Activated naive CD4-positive, alpha-beta T cell treated with anti-CD3 and anti-CD28 coated beads, Interleukin-2, amount 50 U/mL, for 24 hours (primary cell): Measurements from ENCODE around the gene SH2D6.
"Not testable (repeated sequence)": the region's sequence is repeated elsewhere in the genome, so short reads cannot be mapped to it uniquely, and the experiment has no call there.

Source experiments
- H3K27ac Mint-ChIP-seq: one replicate; pipeline ENCODE4 v1.8.0; 2021; ENCODE audit warnings: mild to moderate bottlenecking, mixed read lengths
- H3K27me3 Mint-ChIP-seq: one replicate; pipeline ENCODE4 v1.8.0; 2021; ENCODE audit warnings: mixed read lengths
- H3K36me3 Mint-ChIP-seq: one replicate; pipeline ENCODE4 v1.8.0; 2021; ENCODE audit warnings: mixed read lengths
- H3K4me1 Mint-ChIP-seq: one replicate; pipeline ENCODE4 v1.8.0; 2021; ENCODE audit warnings: mixed read lengths
- H3K4me3 Mint-ChIP-seq: one replicate; pipeline ENCODE4 v1.8.0; 2021; ENCODE audit warnings: mild to moderate bottlenecking, mixed read lengths
- H3K9me3 Mint-ChIP-seq: one replicate; pipeline ENCODE4 v1.8.0; 2021; ENCODE audit warnings: mixed read lengths

The SH2D6 gene

GRCh38 chr2:85458601-85459563 lies 40.4 kb downstream of the SH2D6 start:
- no peaks in the 10 kb centered on the region for H3K36me3 Mint-ChIP-seq
- H3K9me3 Mint-ChIP-seq: no peaks in the 10 kb centered on the region
- no peak overlapping the region for H3K4me3 Mint-ChIP-seq
- H3K4me1 Mint-ChIP-seq: no peaks in the 10 kb centered on the region
- no peak overlapping the region for H3K27ac Mint-ChIP-seq
- no peaks in the 10 kb centered on the region for H3K27me3 Mint-ChIP-seq

- H3K27ac Mint-ChIP-seq: no peak overlapping the region
- no peaks in the 10 kb centered on the region for H3K4me1 Mint-ChIP-seq
- H3K4me3 Mint-ChIP-seq: no peak overlapping the region
Observed at GRCh38 chr2:85459771-85460170, 41.3 kb downstream of the SH2D6 start.

GRCh38 chr2:85462322-85462721 lies 43.8 kb downstream of the SH2D6 start:
- no peaks in the 10 kb centered on the region for H3K36me3 Mint-ChIP-seq
- no peak overlapping the region for H3K4me3 Mint-ChIP-seq

More at GRCh38 chr2:85459771-85460170, 41.3 kb downstream of the SH2D6 start:
- no peaks in the 10 kb centered on the region for H3K27me3 Mint-ChIP-seq
- H3K9me3 Mint-ChIP-seq: no peaks in the 10 kb centered on the region
- no peaks in the 10 kb centered on the region for H3K36me3 Mint-ChIP-seq

DNA sequence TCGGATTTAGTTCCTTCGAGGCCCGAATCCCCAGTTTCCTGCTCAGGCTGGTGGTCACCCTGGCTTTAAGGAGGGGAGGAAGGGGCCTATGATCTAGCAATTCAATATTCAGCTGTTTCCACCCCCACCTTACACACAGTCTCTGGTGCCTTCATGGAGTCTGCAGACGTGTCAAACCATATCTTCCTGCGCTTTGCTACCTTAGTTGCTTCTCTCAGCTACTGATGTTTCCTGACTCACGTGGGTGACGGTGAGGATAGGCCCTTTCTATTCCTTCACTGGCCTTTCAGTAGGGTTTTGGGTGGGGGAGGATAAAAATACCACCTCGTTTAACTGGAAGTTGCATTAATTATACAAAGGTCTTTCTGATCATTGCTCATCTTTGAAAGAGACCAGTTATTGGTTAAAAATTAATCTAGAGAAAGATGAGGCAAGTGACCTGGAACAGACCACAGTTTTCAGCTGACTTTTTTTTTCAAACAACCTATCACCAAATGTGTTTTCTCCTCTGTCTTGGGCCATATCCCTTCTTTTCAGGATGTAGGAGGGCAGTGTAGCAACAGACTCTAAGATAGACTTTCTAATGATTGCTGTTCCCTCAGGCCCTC lies 49.7 kb downstream of the SH2D6 start:
- H3K36me3 Mint-ChIP-seq: no peaks in the 10 kb centered on the region
- no peaks in the 10 kb centered on the region for H3K27me3 Mint-ChIP-seq
- no peak overlapping the region for H3K4me3 Mint-ChIP-seq
- H3K9me3 Mint-ChIP-seq: no peaks in the 10 kb centered on the region
- H3K4me1 Mint-ChIP-seq: no peaks in the 10 kb centered on the region
- H3K27ac Mint-ChIP-seq: no peak overlapping the region

More at GRCh38 chr2:85462322-85462721, 43.8 kb downstream of the SH2D6 start:
- no peaks in the 10 kb centered on the region for H3K4me1 Mint-ChIP-seq
- no peaks in the 10 kb centered on the region for H3K9me3 Mint-ChIP-seq
- H3K27ac Mint-ChIP-seq: no peak overlapping the region
- no peaks in the 10 kb centered on the region for H3K27me3 Mint-ChIP-seq

DNA sequence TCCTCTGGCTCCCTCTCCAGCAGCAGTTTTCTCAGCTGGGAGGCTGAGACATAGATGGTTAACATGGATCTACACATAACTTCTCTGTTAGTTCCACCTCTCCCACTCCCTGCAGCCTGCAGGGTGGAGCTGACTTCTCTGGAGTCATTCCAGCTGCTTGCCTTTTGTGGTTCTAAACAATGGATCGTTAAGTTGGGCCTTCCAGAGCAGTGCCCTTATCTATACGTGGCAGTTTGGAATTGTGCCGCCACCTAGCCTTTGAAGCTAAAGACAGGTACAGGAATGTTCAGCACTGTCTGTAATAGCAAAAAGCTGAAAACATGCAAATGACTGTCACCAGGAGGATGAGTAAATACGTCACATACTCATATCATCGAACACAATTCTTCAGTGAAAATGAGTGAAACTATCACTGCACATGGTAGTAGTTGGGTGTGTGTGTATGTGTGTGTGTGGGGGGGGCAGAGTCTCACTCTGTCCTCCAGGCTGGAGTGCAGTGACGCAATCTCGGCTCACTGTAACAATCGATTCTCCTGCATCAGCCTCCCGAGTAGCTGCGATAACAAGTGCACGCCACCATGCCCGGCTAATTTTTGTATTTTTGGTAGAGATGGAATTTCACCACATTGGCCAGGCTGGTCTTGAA lies 50.3 kb downstream of the SH2D6 start:
- no peaks in the 10 kb centered on the region for H3K36me3 Mint-ChIP-seq

GRCh38 chr2:85470850-85471800 lies 52.6 kb downstream of the SH2D6 start:
- Mint-ChIP-seq H3K9me3 (no peaks in the 10 kb centered on the region), H3K4me1 (no peaks in the 10 kb centered on the region), H3K27ac (no peak overlapping the region), H3K27me3 (no peaks in the 10 kb centered on the region), H3K36me3 (no peaks in the 10 kb centered on the region), H3K4me3 (no peak overlapping the region)

More for the DNA sequence above, 50.3 kb downstream of the SH2D6 start:
- Mint-ChIP-seq H3K27me3 (no peaks in the 10 kb centered on the region), H3K4me1 (no peaks in the 10 kb centered on the region), H3K27ac (no peak overlapping the region), H3K9me3 (no peaks in the 10 kb centered on the region), H3K4me3 (no peak overlapping the region)

DNA sequence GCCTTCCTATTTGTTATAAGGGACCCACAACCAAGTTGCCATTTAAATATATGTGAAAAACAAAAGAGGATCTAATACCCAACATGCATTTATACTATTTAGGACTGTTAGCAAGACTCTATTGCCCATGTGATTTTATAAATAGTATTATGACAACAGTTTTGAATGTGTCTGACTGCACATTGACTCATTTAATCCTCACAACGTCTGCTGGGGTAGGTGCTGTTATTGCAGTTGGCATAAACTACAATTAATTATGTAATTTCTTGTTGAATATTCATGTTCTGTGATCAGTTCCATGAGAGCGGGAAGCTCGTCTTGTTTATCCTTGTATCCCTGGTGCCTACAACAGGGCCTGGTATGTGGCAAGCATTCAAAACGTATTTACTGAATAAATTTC lies 53.7 kb downstream of the SH2D6 start:
- no peaks in the 10 kb centered on the region for H3K9me3 Mint-ChIP-seq
- no peaks in the 10 kb centered on the region for H3K27me3 Mint-ChIP-seq
- H3K36me3 Mint-ChIP-seq: no peaks in the 10 kb centered on the region
- no peak overlapping the region for H3K27ac Mint-ChIP-seq
- H3K4me1 Mint-ChIP-seq: no peaks in the 10 kb centered on the region
- H3K4me3 Mint-ChIP-seq: no peak overlapping the region

DNA sequence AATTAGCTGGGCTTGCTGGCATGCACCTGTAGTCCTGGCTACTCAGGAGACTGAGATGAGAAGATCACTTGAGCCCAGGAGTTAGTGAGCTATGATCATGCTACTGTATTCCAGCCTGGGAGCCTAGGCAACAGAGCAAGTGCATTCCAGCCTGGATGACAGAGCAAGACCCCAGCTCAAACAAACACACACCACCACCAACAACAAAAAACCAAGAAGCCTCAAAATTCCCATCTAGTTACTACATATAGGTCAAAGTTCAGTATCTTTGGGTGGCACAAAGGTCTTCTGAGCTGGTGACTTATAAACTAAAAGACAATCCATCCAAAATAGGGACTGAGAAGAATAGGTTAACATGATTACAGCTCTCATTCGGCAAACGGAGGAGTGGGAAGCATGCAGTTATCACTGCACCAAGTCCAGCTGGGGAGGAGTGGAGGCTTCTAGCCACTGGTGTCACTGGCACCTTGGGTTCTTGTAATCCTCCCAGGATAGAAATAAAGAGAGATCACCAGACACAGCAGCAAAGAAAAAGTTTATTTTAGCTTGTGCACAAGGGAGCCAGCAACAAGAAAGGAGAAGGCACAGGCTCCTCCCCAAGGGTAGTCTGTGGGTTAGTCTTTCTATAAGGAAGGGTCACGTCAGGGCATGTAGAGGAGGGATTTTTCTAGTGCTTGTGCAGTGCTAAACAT lies 57.4 kb downstream of the SH2D6 start:
- H3K27ac Mint-ChIP-seq: no peak overlapping the region
- H3K27me3 Mint-ChIP-seq: no peaks in the 10 kb centered on the region
- H3K9me3 Mint-ChIP-seq: no peaks in the 10 kb centered on the region
- no peak overlapping the region for H3K4me3 Mint-ChIP-seq
- no peaks in the 10 kb centered on the region for H3K36me3 Mint-ChIP-seq
- H3K4me1 Mint-ChIP-seq: no peaks in the 10 kb centered on the region

- Mint-ChIP-seq H3K27ac (no peak overlapping the region), H3K4me1 (no peaks in the 10 kb centered on the region), H3K27me3 (no peaks in the 10 kb centered on the region), H3K36me3 (no peaks in the 10 kb centered on the region), H3K9me3 (no peaks in the 10 kb centered on the region), H3K4me3 (no peak overlapping the region)
Observed at GRCh38 chr2:85476624-85477023, 58.1 kb downstream of the SH2D6 start.

DNA sequence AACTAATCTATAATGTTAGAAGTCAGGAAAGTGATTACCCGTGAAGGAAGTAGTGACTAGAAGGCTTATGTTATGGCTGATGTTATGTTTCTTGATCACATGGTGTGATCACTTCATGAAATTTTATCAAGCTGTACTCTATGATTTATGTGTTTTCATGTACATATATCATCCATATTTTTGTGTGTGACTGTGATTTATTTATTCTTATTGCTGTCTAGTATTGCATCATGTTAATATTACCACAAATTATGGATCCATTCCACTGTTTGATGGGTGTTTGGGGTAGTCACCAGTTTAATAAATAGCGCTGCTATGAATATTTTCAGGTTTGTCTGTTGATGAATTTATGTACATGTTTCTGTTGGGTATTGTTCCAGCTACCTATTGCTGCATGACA lies 59.4 kb downstream of the SH2D6 start:
- Mint-ChIP-seq H3K9me3 (no peaks in the 10 kb centered on the region), H3K27me3 (no peaks in the 10 kb centered on the region), H3K4me3 (no peak overlapping the region), H3K36me3 (no peaks in the 10 kb centered on the region), H3K27ac (no peak overlapping the region), H3K4me1 (no peaks in the 10 kb centered on the region)

DNA sequence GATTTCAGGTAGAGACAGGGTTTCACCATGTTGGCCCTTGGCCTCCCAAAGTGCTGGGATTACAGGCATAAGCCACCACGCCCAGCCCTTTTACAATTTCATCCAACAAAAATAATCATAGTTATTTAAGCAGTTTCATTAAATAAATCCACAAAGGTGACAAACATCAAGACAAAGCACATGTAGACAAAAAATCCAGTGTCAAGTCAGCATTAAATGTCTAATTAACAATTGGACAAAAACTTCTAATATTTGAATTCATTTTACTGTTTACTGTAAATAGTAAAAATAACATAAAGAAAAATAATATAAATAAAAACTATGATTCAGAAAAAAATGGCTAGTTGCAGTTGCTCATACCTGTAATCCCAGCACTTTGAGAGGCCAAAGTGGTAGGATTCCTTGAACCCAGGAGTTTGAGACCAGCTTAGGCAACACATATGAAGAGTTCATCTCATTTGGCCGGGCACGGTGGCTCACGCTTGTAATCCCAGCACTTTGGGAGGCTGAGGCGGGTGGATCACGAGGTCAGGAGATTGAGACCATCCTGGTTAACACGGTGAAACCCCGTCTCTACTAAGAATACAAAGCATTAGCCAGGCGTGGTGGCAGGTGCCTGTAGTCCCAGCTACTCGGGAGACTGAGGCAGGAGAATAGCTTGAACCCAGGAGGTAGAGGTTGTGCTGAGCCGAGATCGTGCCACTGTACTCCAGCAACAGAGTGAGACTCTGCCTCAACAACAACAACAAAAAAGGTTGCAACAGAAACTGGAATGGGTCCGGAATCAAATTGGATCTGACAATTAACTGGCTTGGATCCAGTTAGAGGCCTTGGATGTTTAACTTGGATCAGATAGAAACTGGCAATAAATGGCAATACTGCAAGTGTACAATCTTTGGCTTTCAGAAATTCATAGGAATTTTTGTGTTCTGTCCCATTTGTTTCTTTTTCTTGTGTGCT lies 63.6 kb downstream of the SH2D6 start:
- Mint-ChIP-seq H3K27me3 (no peaks in the 10 kb centered on the region), H3K4me1 (no peaks in the 10 kb centered on the region), H3K4me3 (no peak overlapping the region), H3K36me3 (no peaks in the 10 kb centered on the region), H3K9me3 (peaks cover 6% of the 10 kb centered on the region), H3K27ac (no peak overlapping the region)

- H3K4me1 Mint-ChIP-seq, H3K27me3 Mint-ChIP-seq, H3K27ac Mint-ChIP-seq: not testable (repeated sequence)
Observed at GRCh38 chr2:85484615-85485014, 66.1 kb downstream of the SH2D6 start.

DNA sequence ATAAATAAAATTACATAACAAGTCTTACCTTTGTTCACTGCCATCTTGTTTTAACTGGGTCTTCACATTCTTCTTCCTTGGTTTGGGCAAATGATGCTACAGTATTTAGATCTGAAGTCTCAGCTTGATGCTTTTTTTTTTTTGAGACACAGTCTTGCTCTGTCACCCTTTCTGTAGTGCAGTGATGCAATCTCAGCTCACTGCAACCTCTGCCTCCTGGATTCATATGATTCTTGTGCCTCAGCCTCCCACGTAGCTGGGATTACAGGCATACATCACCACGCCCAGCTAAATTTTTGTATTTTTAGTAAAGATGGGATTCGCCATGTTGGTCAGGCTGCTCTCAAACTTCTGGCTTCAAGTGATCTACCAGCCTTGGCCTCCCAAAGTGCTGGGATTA lies 67.3 kb downstream of the SH2D6 start:
- H3K4me1 Mint-ChIP-seq: no peaks in the 10 kb centered on the region
- peaks cover 6% of the 10 kb centered on the region for H3K9me3 Mint-ChIP-seq
- no peak overlapping the region for H3K4me3 Mint-ChIP-seq
- peaks cover 2% of the 10 kb centered on the region for H3K36me3 Mint-ChIP-seq
- no peak overlapping the region for H3K27ac Mint-ChIP-seq
- H3K27me3 Mint-ChIP-seq: no peaks in the 10 kb centered on the region

More at GRCh38 chr2:85484615-85485014, 66.1 kb downstream of the SH2D6 start:
- H3K9me3 Mint-ChIP-seq, H3K4me3 Mint-ChIP-seq, H3K36me3 Mint-ChIP-seq: not testable (repeated sequence)
